ENCODE data around the gene TMEM132C.
"Not testable (repeated sequence)": the region's sequence is repeated elsewhere in the genome, so short reads cannot be mapped to it uniquely, and the experiment has no call there.

TMEM132C gene

DNA sequence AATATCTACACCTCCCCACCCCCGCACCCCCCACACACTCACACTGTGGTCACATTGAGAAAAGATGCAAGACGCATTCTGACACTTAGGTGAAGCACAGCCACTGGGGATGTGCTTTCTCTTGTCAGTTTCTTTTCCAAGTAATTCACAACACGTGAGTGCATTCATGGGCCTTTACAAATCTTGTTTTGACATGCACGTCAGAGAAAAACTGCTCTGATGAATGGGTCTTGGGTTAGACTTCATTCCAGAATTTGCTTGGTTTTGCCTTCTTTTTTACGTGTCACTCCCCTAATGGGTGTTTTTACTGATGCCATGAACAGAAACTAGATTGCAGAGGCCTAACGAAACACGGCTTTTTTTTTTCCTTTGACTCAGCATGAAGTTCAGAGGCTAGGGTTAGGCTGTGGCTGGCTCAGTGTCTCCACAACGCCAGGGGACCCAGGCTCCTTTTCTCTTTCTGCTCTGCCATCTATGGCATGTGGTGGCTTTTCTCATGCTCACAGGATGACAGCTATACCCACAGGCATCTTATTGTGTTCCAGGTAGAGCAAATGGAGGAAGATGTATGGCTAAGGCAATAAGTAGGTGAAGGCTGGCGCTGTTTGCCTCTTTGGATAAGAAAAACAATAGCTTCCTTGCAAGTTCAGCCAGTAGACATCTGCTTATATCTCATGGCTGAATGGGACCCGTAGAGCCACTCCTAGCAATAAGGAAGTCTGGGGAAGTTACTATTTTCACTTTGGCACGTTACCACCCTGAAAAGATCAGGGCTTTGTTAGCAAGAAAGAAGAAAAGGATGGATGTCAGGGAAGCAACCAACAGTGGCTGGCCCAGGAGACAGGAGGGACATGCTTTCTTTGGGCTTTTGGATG is 303.5 kb downstream of the TMEM132C start:
- no peak for DNase-seq

DNA sequence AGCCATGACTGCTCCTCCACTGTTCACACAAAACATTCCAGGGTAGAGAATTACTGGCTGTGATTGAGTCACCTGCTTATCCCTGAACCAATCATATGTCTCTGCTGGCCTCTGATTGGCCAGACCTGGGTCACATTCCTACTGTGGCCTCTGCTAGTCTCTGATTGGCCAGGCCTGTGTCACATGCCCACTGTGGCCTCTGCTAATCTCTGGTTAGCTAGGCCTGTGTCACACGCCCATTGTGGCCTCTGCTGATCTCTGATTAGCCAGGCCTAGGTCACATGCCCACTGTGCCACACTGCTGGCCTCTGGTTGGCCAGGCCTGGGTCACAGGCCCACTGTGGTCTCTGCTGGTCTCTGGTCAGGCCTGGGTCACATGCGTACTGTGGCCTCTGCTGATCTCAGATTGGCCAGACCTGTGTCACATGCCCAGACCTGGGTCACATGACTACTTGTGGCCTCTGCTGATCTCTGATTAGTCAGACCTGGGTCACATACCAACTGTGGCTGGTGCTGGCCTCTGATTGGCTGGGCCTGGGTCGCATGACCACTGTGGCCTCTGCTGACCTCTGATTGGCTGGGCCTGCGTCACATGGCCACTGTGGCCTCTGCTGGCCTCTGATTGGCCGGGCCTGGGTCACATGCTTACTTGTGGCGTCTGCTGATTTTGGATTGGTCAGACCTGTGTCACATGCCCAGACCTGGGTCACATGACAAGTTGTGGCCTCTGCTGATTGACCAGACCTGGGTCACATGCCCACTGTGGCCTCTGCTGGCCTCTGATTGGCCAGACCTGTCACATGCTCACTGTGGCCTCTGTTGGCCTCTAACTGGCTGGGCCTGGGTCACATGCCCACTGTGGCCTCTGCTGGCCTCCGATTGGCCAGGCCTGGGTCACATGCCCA is 305.2 kb downstream of the TMEM132C start:
- no peak for DNase-seq

DNA sequence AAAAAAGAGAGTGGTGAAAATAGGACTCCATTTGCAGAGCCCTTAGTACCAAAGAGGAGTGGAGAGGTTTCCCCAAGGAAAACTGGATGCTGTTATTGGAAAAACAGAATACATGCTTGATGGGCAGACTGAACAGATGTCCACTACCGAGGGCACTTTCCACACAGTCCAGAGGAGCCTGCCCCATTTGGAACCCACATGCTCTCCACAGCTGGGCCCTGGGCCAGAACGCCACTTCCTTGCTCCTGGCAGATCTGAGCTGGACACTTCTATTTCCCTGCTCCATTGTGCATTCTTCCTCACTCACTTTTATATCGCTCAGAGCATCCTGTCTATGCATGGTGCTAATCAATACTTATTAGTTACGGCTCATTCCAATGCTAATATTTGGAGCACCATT is 306.9 kb downstream of the TMEM132C start:
- DNase-seq, result no peak

DNA sequence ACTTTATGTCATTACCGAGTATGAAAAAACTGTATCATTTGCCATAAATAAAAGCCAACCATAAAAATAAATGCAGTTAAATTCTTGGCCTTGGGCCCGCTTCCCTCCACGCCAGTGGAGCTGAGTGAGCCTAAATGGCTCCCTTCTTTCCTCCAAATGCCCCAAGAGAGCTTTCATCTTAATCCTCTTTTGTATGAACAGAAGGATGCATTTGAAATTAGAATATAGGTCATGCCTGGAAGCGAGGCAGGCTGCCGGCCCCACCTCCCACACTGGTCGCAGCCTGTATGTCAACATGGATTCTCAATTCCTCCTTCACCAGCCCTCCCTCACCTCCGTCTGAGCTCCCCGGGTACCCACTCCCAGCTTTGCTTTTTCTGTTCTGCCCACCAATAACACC is 311.1 kb downstream of the TMEM132C start:
- DNase-seq, result no peak

DNA sequence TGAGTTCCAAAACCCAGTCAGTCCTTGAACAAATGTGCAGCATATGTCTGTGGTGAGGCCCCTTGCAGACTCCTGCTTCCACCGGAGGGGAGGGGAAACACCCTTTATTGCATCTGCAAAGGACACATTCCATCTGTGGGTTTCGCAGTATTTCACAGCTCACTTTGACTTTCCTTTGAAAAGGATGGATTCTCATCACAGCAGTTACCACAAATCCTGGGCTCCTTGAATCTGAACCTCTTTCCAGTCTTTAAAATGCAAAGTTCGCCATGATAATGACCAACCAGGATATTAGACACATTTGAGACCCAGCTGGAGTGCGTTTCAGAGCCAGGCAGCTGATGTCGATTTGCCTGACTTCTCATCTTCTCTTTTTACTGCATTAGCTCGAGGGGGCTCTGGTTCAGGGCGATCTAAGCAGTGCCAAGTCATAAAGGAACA is 314.4 kb downstream of the TMEM132C start:
- DNase-seq, result no peak

DNA sequence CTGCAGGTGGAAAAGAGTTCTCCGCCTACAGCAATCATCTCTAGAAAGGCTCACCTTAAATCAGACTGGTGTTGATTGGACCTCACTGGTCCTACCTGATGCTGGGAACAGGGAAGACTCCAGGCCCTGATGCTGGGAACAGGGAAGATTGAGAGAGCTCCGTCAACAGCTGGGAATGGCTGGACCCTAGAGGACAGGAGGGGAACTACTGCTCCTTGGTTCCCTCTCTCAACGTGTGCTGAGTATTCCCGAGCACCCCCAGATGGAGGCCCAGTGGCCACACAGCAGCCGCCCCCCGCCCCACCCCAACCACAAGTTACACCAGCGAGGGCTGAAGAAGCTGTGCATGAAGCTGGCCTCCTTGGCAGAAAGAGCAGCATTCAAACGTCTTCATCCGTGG is 316.5 kb downstream of the TMEM132C start:
- DNase-seq, result no peak

DNA sequence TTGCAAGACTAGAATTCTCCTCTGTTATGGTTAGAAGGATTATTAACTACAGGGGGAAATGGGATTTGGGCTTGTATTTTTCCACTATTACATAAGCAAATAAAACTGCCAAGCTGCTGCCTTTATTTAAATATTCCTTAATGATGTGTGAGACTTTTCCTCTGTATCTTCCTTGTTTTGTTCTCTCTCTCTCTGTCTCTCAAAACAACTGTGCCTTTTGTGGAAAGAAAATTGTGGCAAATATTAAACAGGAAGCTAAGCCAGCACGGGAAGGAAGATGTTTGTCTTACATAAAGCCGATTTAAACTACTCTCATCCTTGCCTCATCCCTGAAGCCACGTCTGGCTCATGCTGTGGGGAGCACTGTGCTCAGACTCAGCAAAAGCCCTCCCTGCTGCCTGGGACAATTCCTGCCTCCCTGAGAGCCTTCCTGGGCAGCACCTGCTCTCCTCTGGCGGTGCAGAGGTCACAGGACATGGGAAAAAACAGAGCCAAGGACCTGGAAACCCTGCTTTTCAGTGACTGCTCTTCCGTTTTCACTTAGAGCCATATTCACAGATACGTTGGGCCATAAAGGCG is 319.6 kb downstream of the TMEM132C start:
- DNase-seq, result no peak

DNA sequence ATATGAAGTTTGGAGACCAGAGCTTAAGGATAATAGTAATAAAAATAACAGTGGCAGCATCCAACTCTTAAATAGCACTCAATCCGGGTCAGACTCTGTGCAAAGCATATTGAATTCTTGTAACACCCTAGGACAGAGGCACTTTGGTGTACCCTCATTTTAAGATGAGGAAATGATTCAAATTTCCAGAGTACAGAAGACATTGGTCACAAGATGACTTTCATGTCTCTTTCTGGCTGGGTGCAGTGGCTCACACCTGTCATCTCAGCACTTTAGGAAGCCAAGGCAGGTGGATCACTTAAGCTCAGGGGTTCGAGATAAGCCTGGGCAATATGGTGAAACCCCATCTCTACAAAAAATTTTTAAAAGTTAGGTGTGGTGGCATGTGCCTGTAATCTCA is 320.9 kb downstream of the TMEM132C start:
- no peak for DNase-seq

DNA sequence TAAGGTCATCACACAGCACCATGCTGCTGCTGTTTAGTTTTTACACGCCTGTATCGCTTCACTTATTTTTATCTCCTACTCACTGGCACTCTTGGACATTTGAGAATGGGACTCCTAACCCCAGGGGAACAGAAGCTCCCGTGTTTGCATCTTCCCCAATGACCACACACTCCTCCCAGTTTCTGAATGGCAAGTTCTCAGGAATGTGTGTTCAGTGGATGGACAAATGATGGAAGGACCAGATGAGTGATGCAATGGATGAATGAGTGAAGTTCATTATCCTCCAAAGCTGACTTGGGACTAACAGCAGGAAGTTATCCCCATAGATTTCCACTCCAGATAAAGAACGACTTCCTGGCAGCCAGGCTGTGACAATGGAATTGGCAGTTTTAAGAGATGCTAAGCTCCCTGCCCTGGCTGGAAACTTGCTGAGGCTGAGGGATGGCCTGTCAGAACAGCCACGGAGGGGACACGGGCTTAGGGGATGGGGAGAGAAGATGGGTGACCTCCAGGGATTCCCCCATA is 325.3 kb downstream of the TMEM132C start:
- no peak for DNase-seq

DNA sequence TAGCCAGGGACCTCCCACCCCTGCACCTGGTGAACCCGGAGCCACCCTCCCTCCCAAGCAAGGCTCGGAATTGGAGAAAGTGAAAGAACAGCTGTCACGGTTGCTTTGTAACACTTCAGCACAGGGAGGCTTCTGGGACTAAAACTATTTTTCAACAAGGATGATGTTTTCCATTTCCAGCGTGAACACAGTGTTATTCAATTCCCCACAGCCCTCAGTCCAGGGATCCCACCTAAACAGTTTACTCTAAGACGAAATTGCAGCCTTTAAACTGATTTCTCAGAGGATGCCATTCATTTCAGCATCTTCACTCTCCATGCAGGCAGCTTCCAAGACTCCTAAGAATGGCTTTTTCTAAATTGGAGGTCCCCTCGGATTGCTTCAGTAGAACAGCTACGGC is 327.6 kb downstream of the TMEM132C start:
- DNase-seq, result no peak

DNA sequence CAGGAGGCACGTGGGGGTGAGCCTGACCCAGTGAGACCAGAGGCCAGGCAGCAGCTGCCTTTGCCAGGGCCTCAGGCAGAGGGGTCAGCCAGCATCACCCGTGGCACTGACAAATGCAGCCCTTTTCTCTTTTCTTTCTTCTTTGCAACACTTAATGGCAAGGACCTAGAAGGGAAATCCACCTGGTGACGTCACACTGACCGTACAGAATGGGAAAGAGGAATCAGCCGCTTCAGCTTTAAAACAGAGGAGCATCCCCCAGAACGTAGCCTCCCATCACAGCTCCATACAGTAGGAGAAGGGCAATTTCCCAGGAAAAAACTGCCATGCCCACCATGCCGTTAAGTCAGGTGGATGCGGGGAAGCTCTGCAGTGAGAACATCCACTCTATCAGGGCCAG is 328.6 kb downstream of the TMEM132C start:
- no peak for DNase-seq

DNA sequence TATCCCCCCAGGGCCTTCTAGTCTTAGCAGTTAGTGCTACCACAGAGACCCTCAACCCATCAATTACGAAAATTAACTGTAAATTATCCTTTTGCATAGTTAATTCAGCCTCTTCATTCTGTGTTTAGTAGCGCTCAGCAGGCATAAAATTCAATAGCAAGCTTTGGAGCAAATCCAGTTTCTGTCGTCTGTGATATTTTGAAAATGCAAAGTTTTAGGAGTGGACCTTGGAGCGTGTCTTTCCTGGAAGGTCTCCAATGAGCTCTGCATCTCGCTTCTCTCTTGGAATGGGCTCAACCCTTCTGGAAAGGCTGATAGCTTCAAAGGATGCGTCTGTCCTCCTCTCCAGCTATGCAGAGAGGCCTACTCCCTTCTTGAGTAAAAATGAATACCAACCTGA is 333.9 kb downstream of the TMEM132C start:
- no peak for DNase-seq

DNA sequence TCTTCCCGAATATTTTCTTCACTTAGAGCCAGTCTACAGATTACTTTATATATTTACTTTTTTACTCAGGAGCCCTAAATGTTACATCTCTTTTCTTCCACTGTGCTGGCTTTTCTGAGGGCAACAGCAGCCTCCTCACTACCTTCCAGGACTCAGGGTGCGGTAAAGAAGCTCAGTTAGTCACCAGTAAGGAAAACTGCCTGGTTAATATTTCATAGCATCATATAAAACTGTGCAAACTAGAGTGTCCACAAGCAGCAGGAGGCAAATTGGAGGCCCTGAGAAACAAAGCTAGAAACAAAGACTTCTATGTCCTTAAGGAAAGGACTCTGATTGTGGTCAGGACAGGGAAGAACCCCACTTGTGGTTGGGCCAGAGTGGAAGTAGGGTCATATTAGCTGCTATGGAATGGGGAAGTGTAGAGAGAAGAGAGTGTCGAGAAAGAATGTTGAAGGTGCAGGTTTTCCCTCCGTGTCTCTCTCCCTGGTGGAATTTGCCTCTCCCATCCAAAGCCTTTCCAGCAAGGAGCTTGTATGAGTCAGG is 336.7 kb downstream of the TMEM132C start:
- DNase-seq, result no peak

DNA sequence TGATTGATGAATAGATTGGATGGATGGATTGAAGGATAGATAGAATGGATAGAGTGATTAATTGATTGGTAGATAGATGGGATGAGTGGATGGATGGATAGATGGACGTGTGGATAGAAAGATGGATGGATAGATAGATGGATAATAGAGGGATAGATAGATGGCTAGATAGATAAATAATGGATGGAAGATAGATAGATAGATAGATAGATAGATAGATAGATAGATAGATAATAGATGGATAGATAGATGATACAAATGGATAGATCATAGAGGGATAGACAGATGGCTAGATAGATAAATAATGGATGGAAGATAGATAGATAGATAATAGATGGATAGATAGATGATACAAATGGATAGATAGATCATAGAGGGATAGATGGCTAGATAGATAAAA is 337.2 kb downstream of the TMEM132C start:
- not testable (repeated sequence) for DNase-seq

DNA sequence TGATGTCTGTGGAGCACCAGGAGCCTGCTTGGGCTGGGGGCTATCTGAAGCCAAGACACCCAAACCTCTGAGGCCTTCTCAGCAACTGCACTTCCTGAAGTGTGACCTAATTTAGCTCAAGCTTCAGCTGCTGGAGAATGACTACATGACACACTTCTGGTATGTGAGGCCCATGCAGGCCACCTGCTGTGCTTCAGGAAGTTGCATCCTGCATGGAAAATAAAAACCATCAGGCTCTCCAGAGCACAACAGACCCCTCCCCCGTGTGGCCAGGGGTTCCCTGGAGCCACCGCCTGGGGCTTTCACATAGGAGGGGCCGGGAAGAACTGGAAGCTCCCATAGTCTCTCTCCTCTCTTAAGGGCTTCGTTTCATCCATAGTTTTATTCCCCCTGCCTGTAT is 339.1 kb downstream of the TMEM132C start:
- no peak for DNase-seq

DNA sequence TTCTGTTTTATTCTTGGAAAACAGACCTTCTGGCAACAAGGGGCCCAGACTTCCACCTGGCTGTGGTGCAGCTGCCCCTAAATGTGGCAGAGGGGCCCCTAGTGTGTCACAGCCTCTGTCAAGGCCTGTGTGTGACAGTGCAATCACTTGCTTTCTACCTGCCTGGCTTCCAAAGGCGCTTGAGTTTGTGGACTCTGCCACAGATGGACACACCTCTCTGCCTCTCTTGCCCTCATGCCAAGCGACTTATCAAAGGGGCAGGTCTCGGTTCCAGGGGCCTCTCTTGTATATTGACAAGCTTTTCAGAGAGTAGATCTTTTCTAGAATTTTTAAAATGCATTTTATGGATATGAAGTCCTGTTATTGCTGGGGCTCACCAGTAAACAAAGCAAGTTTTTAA is 339.6 kb downstream of the TMEM132C start:
- DNase-seq, result no peak

DNA sequence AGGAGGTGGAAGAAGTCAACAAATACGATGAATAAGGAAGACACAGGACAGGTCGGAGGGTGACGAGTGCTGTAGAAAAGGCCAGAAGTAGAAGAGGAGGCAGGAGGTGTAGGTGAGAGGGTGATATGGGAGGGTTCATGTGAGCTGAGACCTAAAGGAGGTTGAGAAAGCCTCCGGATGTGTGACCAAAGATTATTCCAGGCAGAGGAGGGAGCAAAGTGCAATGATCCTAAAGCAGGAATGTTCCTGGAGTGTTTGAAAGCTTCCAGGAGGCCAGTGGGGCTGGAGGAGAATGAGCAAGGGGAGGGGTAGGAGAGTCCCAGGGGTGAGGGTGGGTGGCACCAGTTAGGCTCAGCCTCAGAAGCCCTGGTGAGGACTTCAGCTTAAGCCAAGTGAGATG is 340.0 kb downstream of the TMEM132C start:
- DNase-seq, result no peak

DNA sequence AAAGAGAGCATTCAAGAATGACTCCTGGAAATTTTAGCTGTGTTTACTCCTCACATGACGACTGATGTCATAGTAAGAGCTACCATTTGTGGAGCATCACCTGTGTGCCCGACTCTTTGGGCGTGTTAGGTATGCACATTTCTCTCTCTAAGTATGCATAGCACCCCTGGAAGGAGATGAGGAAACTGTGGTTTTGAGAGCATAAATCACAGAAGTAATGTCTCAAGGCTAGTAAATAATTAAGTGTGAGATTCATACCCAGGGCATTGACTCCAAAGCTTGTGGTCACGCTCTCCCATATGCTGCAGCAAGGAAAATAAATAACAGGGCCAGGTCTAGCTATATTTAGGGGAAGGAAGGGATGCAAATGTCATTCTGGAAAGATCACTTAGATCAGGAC is 340.7 kb downstream of the TMEM132C start:
- DNase-seq, result no peak

DNA sequence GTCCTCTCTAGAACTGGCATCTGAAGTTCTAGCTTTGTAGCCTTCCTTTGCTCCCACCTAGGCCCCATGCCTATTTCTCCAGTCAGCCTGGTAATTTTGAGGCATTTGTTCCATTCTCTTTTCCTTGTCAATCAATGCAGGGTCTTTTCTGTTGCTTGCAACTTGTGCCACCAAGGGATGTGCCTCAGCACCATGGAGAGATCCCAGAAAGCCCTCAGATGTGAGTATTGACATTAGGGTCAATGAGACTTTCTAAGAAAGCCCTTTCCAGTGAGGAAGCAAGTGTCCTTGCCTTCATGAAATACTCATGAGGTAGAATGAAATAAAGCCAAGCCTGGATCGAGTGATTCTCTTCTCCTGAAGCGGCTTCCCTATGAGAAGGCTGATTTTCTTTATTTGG is 342.9 kb downstream of the TMEM132C start:
- DNase-seq, result no peak

DNA sequence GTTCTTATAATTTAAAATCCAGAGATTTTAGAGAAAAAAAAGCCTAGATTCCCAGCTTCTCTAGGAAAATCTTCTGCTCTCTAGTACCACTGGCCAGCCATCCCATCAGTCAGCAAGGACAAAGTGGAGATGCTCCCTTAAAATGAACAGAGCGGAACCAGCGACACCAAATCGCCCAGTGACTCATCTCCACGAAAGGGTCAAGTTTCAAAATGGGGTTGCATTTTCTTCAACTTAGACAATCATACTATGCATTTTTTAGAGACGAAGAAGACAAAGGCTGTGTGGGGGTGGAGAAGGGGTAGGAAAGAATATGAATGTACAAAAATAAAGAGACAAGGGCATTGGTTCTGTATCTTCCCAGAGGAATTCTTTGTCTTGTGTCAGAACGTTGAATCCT is 344.8 kb downstream of the TMEM132C start:
- DNase-seq, result no peak

DNA sequence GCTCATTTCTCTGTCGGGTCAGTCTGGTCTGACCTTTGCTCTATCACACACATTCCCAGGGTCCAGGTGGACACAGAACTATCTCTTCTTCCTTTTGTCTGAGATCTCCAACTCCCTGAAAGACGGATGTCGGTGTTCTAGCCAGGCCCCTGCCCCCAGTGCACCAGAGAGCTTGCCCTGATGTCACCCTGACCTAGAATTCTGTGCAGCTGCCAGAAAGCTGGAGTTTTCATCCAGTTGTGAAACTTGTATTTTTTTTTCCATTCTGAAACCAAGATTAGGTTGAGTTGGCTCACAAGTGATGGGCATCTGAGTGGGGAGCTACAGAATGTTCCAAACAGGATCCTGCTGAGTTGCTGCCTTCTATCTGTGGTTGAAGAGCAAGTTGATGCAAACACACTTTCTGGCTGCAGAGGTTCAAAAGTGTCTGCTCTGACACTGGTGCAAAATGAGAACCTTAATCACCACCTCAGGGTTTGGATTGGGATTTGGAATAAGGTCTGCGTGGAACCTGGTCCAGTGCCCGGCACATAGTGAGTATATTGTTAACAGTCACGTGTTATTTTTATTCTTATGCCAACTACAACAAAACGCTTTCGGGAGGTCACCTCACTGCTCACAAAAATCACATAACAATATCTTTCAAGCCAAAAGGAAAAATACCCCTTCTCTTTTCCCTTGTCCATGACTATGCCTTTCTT is 345.3 kb downstream of the TMEM132C start:
- no peak for DNase-seq
